OCI-LY3 (cell line): ENCODE measurements around the gene ABCB9.

ENCODE experiments used
- H2AFZ ChIP-seq: fragments of 200-600, 300-600 bp; shearing (Covaris generic); 2 replicates; pipeline ENCODE4 v1.6.0; 2014; ENCODE audit warnings: antibody characterized with exemption, low read depth, low read length
- H3K27ac ChIP-seq: fragments of 200-600, 300-600 bp; sonication (generic); 2 replicates; pipeline ENCODE4 v1.5.1; 2014; ENCODE audit warnings: mild to moderate bottlenecking, low read length, moderate library complexity, mixed read lengths
- H3K27me3 ChIP-seq: fragments of 200-600, 300-600 bp; sonication (generic); 2 replicates; pipeline ENCODE4 v1.6.1; 2014; ENCODE audit warnings: low read depth, low read length, mixed read lengths
- H3K36me3 ChIP-seq: fragments of 200-600, 300-600 bp; sonication (generic); replicated peaks from 2 replicates; pipeline ENCODE3; 2014; ENCODE audit warnings: low read depth, low read length, mixed read lengths
- H3K4me1 ChIP-seq: fragments of 300-600, 200-600 bp; sonication (generic); 2 replicates; pipeline ENCODE4 v1.6.1; 2014; ENCODE audit warnings: low read length, mixed read lengths
- H3K4me2 ChIP-seq: fragments of 200-600, 300-600 bp; sonication (generic); 2 replicates; pipeline ENCODE4 v1.6.1; 2014; ENCODE audit warnings: low read length, mixed read lengths
- H3K4me3 ChIP-seq: fragments of 300-600, 200-600 bp; sonication (generic); 2 replicates; pipeline ENCODE4 v1.5.1; 2014; ENCODE audit warnings: antibody characterized with exemption, mild to moderate bottlenecking, low read length, moderate library complexity
- H3K79me2 ChIP-seq: fragments of 300-600, 200-600 bp; shearing (Covaris generic); 2 replicates; pipeline ENCODE4 v1.6.1; 2014; ENCODE audit warnings: mild to moderate bottlenecking, low read length, mixed read lengths
- H3K9ac ChIP-seq: fragments of 300-600, 200-600 bp; shearing (Covaris generic); 2 replicates; pipeline ENCODE4 v1.6.0; 2014; ENCODE audit warnings: mild to moderate bottlenecking, low read length, moderate library complexity
- H3K9me3 ChIP-seq: fragments of 200-600, 300-600 bp; shearing (Covaris generic); 2 replicates; pipeline ENCODE4 v1.6.1; 2014; ENCODE audit warnings: low read length, mixed read lengths; ENCODE audit not compliant: insufficient read depth
- H4K20me1 ChIP-seq: fragments of 200-600, 300-600 bp; sonication (generic); 2 replicates; pipeline ENCODE4 v1.6.1; 2016; ENCODE audit warnings: low read length, mixed read lengths; ENCODE audit not compliant: insufficient read depth
- EZH2phosphoT487 ChIP-seq: fragments of 200-600 bp; shearing (Covaris generic); IDR thresholded peaks from 2 replicates; pipeline ENCODE4 v1.6.1; 2018; ENCODE audit warnings: antibody characterized with exemption, mixed run types, low read depth
- TF ChIP-seq, protein P1 (sequence below): fragments of 200-600, 300-600 bp; sonication (generic); IDR thresholded peaks from 2 replicates; pipeline ENCODE4 v1.5.1; 2014; ENCODE audit warnings: antibody characterized with exemption, low read length, low read depth

The ABCB9 gene

DNA sequence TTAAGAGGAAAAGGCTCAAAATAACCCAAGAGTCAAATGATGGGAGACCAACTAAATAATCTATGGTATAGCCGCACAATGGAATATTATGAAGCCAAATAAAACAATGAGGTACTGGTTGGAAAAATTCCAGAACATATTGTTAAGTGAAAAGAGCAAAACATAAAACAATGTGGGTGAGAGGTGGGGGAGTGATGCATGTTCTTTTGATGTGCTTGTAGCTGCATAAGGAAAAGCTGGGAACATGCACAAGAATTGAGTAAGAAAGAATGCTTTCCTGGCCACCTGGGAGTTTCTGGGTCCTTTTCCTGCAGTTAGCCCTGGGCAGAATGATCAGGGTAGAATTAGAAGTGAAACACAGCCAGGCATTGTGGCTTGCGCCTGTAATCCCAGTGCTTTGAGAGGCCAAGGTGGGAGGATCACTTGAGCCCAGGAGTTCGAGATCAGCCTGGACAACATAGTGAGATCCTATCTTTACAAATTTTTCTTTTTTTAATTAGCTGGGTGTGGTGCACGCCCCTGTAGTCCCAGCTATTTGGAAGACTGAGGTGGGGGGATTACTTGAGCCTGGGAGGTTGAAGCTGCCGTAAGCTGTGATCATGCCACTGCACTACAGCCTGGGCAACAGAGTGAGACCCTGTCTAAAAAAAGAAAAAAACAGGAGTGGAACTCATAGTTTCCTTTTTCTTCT, 7.9 kb downstream of the ABCB9 start:
- H3K9me3 ChIP-seq: no peaks in the 10 kb centered on the region
- no peak overlapping the region for H3K9ac ChIP-seq
- H3K79me2 ChIP-seq: no peaks in the 10 kb centered on the region
- no peak overlapping the region for H3K4me3 ChIP-seq
- peaks cover 6% of the 10 kb centered on the region; the same call in 1 of the 2 replicates for H3K27me3 ChIP-seq
- no peaks in the 10 kb centered on the region for H3K36me3 ChIP-seq
- no peak for TF ChIP-seq EZH2phosphoT487
- TF ChIP-seq, protein P1, sequence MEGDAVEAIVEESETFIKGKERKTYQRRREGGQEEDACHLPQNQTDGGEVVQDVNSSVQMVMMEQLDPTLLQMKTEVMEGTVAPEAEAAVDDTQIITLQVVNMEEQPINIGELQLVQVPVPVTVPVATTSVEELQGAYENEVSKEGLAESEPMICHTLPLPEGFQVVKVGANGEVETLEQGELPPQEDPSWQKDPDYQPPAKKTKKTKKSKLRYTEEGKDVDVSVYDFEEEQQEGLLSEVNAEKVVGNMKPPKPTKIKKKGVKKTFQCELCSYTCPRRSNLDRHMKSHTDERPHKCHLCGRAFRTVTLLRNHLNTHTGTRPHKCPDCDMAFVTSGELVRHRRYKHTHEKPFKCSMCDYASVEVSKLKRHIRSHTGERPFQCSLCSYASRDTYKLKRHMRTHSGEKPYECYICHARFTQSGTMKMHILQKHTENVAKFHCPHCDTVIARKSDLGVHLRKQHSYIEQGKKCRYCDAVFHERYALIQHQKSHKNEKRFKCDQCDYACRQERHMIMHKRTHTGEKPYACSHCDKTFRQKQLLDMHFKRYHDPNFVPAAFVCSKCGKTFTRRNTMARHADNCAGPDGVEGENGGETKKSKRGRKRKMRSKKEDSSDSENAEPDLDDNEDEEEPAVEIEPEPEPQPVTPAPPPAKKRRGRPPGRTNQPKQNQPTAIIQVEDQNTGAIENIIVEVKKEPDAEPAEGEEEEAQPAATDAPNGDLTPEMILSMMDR: no peak
- H3K4me1 ChIP-seq: no peaks in the 10 kb centered on the region
- no peaks in the 10 kb centered on the region for H4K20me1 ChIP-seq
- H3K4me2 ChIP-seq: no peak overlapping the region
- no peak overlapping the region for H2AFZ ChIP-seq
- H3K27ac ChIP-seq: no peak overlapping the region

DNA sequence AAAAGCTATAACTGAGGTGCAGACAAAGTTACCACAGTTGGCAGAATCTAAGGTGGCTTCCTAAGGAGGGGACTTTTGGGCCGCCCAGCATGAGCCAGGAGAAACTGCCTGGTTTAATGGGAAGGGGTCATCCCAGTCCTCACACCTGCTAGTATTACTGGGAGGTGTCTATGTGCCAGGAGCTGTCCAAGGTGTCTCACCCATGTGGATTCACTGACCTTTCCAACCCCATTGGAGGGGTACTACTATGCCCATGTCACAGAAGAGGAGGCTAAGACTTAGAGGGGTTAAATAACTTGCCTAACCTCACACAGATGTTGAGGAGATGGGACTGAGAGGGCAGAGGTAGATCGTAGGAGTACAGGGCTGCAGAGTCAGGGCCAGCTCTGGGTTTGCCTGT, 10.2 kb downstream of the ABCB9 start:
- no peak for TF ChIP-seq EZH2phosphoT487
- TF ChIP-seq, protein P1: no peak

DNA sequence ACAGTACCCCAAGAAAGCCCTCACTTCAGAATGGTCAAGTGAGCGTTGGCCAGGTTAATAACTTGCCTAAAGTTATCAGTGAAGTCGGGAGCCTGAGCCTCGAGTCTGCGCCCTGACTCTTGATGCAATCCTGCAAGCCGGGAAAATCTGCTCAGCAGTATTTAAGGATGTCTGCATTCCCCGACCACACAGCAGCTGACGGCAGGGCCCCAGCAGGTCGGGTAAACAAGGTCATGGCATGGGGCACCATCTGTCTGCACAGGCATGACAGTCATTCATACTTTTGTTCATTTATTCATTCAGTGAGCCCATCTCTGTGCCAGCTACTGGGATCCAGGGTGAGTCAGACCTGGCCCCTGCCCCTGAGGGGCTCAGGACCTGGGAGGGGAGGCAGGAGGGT, 11.1 kb downstream of the ABCB9 start:
- H2AFZ ChIP-seq: no peak overlapping the region
- TF ChIP-seq, protein P1: no peak
- TF ChIP-seq EZH2phosphoT487: no peak
- H4K20me1 ChIP-seq: no peaks in the 10 kb centered on the region
- no peak overlapping the region for H3K9ac ChIP-seq
- no peaks in the 10 kb centered on the region for H3K79me2 ChIP-seq
- no peaks in the 10 kb centered on the region for H3K36me3 ChIP-seq
- H3K4me2 ChIP-seq: no peak overlapping the region
- H3K27ac ChIP-seq: no peak overlapping the region
- no peaks in the 10 kb centered on the region for H3K9me3 ChIP-seq
- peaks cover 6% of the 10 kb centered on the region; the same call in 1 of the 2 replicates for H3K27me3 ChIP-seq
- H3K4me1 ChIP-seq: peaks cover 5% of the 10 kb centered on the region; the same call in 1 of the 2 replicates
- no peak overlapping the region for H3K4me3 ChIP-seq

More for the DNA sequence above, 10.2 kb downstream of the ABCB9 start:
- no peak overlapping the region for H3K9ac ChIP-seq
- H3K36me3 ChIP-seq: no peaks in the 10 kb centered on the region
- H3K79me2 ChIP-seq: no peaks in the 10 kb centered on the region
- H2AFZ ChIP-seq: no peak overlapping the region
- H3K27ac ChIP-seq: no peak overlapping the region
- H3K4me3 ChIP-seq: no peak overlapping the region
- H3K4me1 ChIP-seq: peaks cover 5% of the 10 kb centered on the region; the same call in 1 of the 2 replicates
- no peak overlapping the region for H3K4me2 ChIP-seq
- peaks cover 6% of the 10 kb centered on the region; the same call in 1 of the 2 replicates for H3K27me3 ChIP-seq
- H4K20me1 ChIP-seq: no peaks in the 10 kb centered on the region
- no peaks in the 10 kb centered on the region for H3K9me3 ChIP-seq

DNA sequence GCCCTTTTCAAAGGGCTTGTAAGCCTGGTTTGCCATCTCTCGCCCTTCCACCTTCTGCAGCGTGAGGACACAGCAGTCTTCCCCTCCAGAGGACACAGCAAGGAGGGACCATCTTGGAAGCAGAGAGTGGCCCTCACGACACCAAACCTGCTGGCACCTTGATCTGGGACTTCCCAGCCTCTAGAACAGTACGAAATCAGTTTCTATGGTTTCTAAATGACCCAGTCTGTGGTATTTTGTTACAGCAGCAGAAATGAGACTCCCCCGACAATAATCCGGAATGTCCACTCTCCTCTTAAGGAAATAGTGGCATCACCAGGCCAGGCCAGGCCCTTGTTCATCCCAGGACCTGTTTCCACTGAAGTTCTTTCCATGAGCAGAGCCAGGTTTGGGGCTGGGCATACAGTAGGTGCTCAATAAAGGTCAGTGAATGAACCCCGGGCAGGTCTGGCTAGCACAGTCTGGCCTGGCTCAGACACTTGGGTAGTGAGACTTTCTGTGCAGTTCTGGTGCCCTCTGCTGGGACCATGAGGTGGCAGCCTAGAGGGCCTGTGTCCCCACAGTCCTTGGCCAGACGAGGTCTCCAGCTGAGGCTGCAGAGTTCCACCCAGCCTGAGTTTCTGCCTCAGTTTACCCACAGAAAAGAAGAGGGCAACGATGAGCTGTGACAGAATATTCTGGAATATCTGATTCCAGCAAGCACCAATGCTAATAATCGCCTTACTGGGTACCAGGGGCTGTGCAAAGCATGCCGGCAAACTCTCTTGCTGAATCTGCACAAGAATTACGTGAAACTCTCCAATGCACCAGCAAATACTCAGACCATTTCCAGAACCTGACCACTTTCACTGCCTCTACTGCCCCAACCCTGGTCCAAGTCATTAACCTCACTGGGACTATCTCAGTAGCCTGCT, 14.0 kb downstream of the ABCB9 start:
- Histone ChIP-seq H3K27me3 (peaks cover 6% of the 10 kb centered on the region; the same call in 1 of the 2 replicates), H3K4me3 (no peak overlapping the region), H3K9ac (no peak overlapping the region), H3K9me3 (no peaks in the 10 kb centered on the region), H3K4me1 (peaks cover 5% of the 10 kb centered on the region; the same call in 1 of the 2 replicates), H3K4me2 (no peak overlapping the region), H3K79me2 (no peaks in the 10 kb centered on the region), H3K36me3 (no peaks in the 10 kb centered on the region), H4K20me1 (no peaks in the 10 kb centered on the region), H3K27ac (no peak overlapping the region), H2AFZ (no peak overlapping the region)
- TF ChIP-seq, protein P1: peak; percentile 92
- TF ChIP-seq EZH2phosphoT487: no peak
